ENCODE measurements around the gene GJA3. TPM values are rescaled to one million over a fixed set of nuclear protein-coding genes. Genes with fewer than 3 reads are reported as not detected.
A peak's percentile ranks its signal among the peaks of the same experiment; 100 is the strongest.

GJA3 gene
- total and polyA plus RNA-seq, 2 donors (not counting 1 experiment from before 2014, with no cell fraction given) = 0.28 to 0.59 TPM

- ChIA-PET CTCF (interaction anchor here (0.6 kb wide), 1 partner anchor 817 kb away, joined by 3 read pairs; no protein-coding TSS in a partner anchor), POLR2A (no interaction called here)
- intact Hi-C loops (cut with micrococcal nuclease) = no loop called here
- WGBS (ENCODE audit: insufficient coverage) = no CpG with 5 or more reads among the region's 7 CpGs
- TF ChIP-seq, protein P1, sequence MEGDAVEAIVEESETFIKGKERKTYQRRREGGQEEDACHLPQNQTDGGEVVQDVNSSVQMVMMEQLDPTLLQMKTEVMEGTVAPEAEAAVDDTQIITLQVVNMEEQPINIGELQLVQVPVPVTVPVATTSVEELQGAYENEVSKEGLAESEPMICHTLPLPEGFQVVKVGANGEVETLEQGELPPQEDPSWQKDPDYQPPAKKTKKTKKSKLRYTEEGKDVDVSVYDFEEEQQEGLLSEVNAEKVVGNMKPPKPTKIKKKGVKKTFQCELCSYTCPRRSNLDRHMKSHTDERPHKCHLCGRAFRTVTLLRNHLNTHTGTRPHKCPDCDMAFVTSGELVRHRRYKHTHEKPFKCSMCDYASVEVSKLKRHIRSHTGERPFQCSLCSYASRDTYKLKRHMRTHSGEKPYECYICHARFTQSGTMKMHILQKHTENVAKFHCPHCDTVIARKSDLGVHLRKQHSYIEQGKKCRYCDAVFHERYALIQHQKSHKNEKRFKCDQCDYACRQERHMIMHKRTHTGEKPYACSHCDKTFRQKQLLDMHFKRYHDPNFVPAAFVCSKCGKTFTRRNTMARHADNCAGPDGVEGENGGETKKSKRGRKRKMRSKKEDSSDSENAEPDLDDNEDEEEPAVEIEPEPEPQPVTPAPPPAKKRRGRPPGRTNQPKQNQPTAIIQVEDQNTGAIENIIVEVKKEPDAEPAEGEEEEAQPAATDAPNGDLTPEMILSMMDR (IDR thresholded peaks at IDR 0.05) = no peak
- no peak for TF ChIP-seq EZH2 (IDR thresholded peaks at IDR 0.05; ENCODE audit: borderline replicate concordance, insufficient read depth, low read depth, low read length, poor library complexity, severe bottlenecking)
- Mint-ChIP-seq H3K4me3 (peak overlapping the region; percentile 66), H3K4me1 (peaks cover 10% of the 10 kb centered on the region), H3K27me3 (peaks cover 33% of the 10 kb centered on the region), H3K27ac (no peak overlapping the region), H3K9me3 (ENCODE audit: insufficient read depth) (no peaks in the 10 kb centered on the region)
- Histone ChIP-seq H3K4me2 (replicated peaks; ENCODE audit: low read depth, low read length, poor library complexity, severe bottlenecking) (peak overlapping the region; percentile 97), H3K27me3 (replicated peaks in 1 of 4; ENCODE audit: control extremely low read depth in 1 of 4, control insufficient read depth in 3 of 4, insufficient read depth in 4 of 4, low read length in 3 of 4) (peaks cover 0 to 14% (median 1%) of the 10 kb centered on the region in 4 experiments), H3K4me1 (ENCODE audit: control insufficient read depth in 2 of 2, insufficient read depth in 2 of 2, low read length in 2 of 2) (peaks cover 14 to 23% of the 10 kb centered on the region in 2 donors), H3K36me3 (replicated peaks in 1 of 2; ENCODE audit: control extremely low read depth in 1 of 2, control insufficient read depth in 1 of 2, extremely low read depth in 1 of 2, insufficient read depth in 2 of 2, low read length in 1 of 2) (no peaks in the 10 kb centered on the region), H3K9me3 (ENCODE audit: control extremely low read depth in 1 of 3, control insufficient read depth in 2 of 3, insufficient read depth in 1 of 3, low read length in 2 of 3) (no peaks in the 10 kb centered on the region), H2AFZ (ENCODE audit: insufficient read depth, low read depth, low read length, poor library complexity, severe bottlenecking) (peak overlapping the region; percentile 67), H3K4me3 (ENCODE audit: control extremely low read depth in 1 of 5, extremely low read depth in 1 of 5, insufficient read depth in 1 of 5, low read depth in 2 of 5, low read length in 4 of 5) (peak overlapping the region in 4 of 5 experiments; percentile 46 to 70 (median 58)), H3K9ac (ENCODE audit: low read length) (peak overlapping the region; percentile 59), H3K79me2 (ENCODE audit: control insufficient read depth, insufficient read depth, low read length) (no peaks in the 10 kb centered on the region), H3K27ac (ENCODE audit: low read length in 2 of 2) (peak overlapping the region in 1 of 2 donors; percentile 30), H4K20me1 (ENCODE audit: control insufficient read depth, insufficient read depth, low read length, poor library complexity, severe bottlenecking) (no peaks in the 10 kb centered on the region)
- ATAC-seq (ENCODE audit: low read depth) = no peak
- DNase-seq = no peak
Measured at GRCh38 chr13:20121159-20121525, 39.7 kb downstream of the GJA3 start.

DNA sequence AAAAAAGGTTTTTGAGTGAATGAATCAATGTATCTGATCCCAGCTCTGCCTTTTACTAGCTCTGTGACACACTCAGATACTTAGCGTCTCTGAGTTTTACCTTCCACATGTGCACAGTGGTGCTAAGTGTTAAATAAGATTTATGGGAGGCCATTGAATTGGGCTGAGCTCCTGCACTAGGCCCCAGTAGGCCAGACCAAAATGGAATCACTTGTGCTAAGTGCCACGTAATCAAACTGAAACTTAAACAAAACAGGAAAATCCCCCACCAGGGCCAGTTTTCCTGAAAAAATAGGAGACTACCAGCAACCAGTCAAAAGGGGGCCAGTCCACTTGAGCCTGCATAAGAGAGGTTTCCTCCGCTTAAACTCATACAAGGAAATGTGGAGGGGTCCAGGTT is 40.9 kb downstream of the GJA3 start:
- Mint-ChIP-seq H3K4me1 (peaks cover 10% of the 10 kb centered on the region), H3K27me3 (peaks cover 25% of the 10 kb centered on the region), H3K9me3 (ENCODE audit: insufficient read depth) (no peaks in the 10 kb centered on the region), H3K4me3 (peak overlapping the region; percentile 85), H3K27ac (peak overlapping the region; percentile 37)
- TF ChIP-seq, protein P1 (IDR thresholded peaks at IDR 0.05) = no peak
- TF ChIP-seq EZH2 (IDR thresholded peaks at IDR 0.05; ENCODE audit: borderline replicate concordance, insufficient read depth, low read depth, low read length, poor library complexity, severe bottlenecking) = no peak
- 100% methylated on average over 3 of the region's 3 CpGs for WGBS (ENCODE audit: insufficient coverage)
- H3K9me3 ChIP-seq (ENCODE audit: control extremely low read depth in 1 of 3, control insufficient read depth in 2 of 3, insufficient read depth in 1 of 3, low read length in 2 of 3) = no peaks in the 10 kb centered on the region
- peak overlapping the region; percentile 59 for H3K9ac ChIP-seq (ENCODE audit: low read length)
- H3K4me1 ChIP-seq (ENCODE audit: control insufficient read depth in 2 of 2, insufficient read depth in 2 of 2, low read length in 2 of 2) = peaks cover 14 to 23% of the 10 kb centered on the region in 2 donors
- ATAC-seq (ENCODE audit: low read depth) (no peak), DNase-seq (no peak)
- intact Hi-C loops (cut with micrococcal nuclease) = no loop called here
- H2AFZ ChIP-seq (ENCODE audit: insufficient read depth, low read depth, low read length, poor library complexity, severe bottlenecking) = peak overlapping the region; percentile 77
- H3K36me3 ChIP-seq (replicated peaks in 1 of 2; ENCODE audit: control extremely low read depth in 1 of 2, control insufficient read depth in 1 of 2, extremely low read depth in 1 of 2, insufficient read depth in 2 of 2, low read length in 1 of 2) = no peaks in the 10 kb centered on the region
- H3K27me3 ChIP-seq (replicated peaks in 1 of 4; ENCODE audit: control extremely low read depth in 1 of 4, control insufficient read depth in 3 of 4, insufficient read depth in 4 of 4, low read length in 3 of 4) = peaks cover 0 to 14% (median 1%) of the 10 kb centered on the region in 4 experiments
- H3K27ac ChIP-seq (ENCODE audit: low read length in 2 of 2) = no peak overlapping the region
- POLR2A ChIA-PET = no interaction called here
- peak overlapping the region in 4 of 5 experiments; percentile 46 to 70 (median 58) for H3K4me3 ChIP-seq (ENCODE audit: control extremely low read depth in 1 of 5, extremely low read depth in 1 of 5, insufficient read depth in 1 of 5, low read depth in 2 of 5, low read length in 4 of 5)
- H3K4me2 ChIP-seq (replicated peaks; ENCODE audit: low read depth, low read length, poor library complexity, severe bottlenecking) = peak overlapping the region; percentile 97
- CTCF ChIA-PET = no interaction called here
- no peaks in the 10 kb centered on the region for H3K79me2 ChIP-seq (ENCODE audit: control insufficient read depth, insufficient read depth, low read length)
- no peaks in the 10 kb centered on the region for H4K20me1 ChIP-seq (ENCODE audit: control insufficient read depth, insufficient read depth, low read length, poor library complexity, severe bottlenecking)
